HL-60/S4 (cell line): ENCODE data around the gene GPR108.
"Not testable (repeated sequence)": the region's sequence is repeated elsewhere in the genome, so short reads cannot be mapped to it uniquely, and the experiment has no call there.

Experiments used
- in situ Hi-C: fragments of 300-500 bp; cut with MboI; formaldehyde crosslinking; loops from 2 replicates; pipeline ENCODE4 v1.14.3; 2022; ENCODE audit warnings: low sequenced_read_pairs

Gene GPR108

GRCh38 chr19:6761053-6761676 is 23.8 kb upstream of the GPR108 start:
- in situ Hi-C loops = no loop called here

GRCh38 chr19:6760606-6761005 is 23.2 kb upstream of the GPR108 start:
- in situ Hi-C loops = no loop called here

DNA sequence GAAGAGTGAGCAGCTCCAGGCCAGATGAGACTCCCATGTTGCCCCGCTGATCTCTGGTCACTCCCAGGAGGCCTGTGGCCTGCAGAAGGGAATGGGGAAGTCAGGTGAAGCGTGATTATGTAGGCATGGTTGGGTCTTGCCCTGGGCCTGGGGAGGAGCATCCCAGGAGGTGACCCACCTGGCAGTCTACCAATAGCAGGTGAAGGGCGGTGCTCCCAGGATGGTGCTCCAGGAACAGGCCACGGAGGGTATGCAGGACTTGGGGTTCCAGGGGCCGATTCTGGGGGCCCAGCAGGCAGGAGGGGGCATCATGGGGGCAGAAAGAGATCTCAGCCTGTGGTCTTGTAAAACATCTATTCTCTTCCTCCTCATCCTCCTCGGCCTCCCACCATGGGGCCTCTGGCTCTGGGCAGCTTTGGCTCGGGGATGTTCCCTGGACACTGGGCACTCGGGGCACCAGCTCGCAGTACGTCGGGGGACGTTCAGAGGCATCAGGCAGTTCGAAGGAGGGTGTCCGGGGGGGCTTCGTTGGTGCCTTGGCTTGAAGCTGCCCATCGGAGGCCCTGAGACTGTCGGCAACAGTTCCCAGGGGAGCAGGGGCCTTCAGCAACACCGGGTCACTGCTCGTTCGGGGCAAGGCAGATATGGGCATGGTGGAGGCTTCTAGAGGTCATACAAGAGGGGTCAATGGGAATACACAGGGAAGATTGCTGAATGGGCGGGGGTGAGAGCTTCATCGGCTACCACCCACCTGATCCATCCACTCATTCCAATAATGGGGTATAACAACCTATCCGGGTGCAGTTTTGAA is 17.5 kb upstream of the GPR108 start:
- in situ Hi-C loops = no loop called here

DNA sequence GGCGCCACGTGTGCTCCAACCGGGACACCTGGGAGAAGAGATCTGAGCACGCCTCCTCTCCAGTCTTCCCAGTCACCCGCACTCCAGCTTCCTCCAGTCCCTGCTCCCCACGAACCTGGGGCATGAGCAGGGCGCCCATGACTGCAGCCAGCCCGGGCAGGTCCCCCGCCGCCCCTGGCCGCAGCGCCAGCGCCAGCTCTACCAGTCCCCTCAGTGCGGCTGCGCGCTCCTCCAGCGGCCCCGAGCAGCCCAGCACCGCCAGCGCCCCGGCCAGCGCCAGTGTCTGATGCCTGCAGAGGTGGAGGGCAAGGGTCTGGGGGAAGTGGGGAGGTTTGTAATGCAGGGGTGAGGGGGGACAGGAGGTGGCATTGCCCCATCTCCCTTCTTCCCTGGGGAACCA is 16.8 kb upstream of the GPR108 start:
- in situ Hi-C loops = no loop called here

DNA sequence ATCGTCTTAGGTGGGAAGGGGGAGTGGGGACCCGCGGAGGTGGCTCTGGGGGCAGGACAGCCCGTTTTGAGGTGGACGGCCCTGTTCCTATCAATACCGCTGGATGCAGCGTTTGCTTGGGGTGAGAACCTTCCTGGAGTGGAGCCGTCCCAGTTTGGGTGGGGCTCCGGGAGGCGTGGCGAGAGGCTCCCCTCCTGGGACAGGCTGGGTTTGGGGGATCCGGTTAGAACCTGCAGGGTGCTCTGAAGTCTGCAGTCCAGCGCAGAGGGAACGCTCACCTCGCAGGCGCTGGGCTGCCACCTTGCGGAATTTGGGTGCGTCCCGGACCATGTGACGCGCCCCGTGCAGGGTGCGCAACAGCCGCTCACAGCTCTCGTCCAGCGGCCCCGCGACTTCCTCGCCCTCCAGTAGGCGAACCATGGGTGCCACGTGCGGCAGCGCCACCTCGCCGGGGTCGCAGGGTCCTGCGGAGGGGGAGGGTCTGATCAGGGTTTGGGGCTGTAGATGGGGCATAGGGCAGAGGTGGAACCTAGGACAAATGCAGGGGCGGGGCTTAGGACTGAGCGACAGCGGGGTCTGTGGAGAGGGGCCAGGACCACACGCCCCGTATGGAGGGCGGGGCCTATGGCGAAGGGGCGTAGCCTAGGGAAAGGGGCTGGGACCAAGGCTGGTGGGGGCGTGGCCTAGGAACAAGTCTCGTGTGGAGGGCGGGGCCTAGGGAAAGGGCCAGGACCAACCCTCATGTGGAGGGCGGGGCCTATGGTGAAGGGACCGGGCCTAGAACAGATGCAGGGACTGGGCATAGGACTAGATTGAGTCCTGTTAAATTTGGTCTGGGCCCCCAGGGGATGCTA is 16.0 kb upstream of the GPR108 start:
- in situ Hi-C loops = no loop called here

- in situ Hi-C loops = no loop called here
Measured at GRCh38 chr19:6752256-6753177, 15.1 kb upstream of the GPR108 start.

DNA sequence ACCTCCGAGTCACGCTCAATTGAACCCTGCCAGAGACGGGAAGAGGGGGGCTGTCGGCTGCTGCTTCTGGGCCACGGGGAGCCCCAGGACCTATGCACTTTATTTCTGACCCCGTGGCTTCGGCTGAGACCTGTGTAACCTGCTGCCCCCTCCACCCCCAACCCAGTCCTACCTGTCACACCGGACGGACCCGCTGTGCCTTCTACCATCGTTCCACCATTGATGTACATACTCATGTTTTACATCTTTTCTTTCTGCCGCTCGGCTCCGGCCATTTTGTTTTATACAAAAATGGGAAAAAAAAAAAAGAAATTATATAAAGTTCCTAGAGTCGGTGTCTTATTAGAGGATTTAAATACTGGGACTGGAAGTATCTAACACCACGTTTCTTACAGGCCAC is 13.8 kb upstream of the GPR108 start:
- in situ Hi-C loops = no loop called here

GRCh38 chr19:6750062-6750461 is 12.7 kb upstream of the GPR108 start:
- in situ Hi-C loops = no loop called here

DNA sequence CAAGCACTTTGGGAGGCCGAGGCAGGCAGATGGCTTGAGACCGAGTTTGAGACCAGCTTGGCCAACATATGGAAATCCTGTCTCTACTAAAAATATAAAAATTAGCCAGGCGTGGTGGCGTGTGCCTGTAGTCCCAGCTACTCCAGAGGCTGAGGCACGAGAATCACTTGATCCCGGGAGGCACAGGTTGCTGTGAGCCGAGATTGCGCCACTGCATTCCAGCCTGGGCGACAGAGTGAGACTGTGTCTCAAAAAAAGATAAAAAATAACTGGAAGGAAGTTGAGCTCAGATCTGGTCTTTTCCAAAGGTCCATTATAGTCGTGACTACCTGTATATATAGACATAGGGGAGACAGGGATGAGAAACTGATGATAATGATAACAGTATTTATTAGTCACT is 11.2 kb upstream of the GPR108 start:
- in situ Hi-C loops = not testable (repeated sequence)

DNA sequence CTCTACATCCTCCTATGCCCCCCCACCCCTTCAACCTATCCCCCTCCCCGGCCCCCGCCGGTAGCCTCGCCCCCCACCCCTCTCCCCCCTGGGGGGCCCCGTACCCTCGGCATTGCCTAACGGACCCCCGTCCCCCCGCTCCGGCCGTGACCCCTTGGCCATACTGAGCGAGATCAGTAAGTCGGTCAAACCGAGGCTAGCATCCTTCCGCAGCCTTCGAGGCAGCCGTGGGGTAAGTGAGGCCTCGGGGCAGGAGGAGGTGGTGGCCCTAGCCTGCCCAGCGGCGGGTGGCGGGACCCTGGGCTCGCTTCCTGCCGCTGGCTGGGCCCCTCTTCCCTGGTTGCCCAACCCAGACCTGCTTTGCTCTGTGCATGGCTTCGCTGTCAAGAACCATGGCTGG is 8.6 kb upstream of the GPR108 start:
- in situ Hi-C loops = no loop called here

DNA sequence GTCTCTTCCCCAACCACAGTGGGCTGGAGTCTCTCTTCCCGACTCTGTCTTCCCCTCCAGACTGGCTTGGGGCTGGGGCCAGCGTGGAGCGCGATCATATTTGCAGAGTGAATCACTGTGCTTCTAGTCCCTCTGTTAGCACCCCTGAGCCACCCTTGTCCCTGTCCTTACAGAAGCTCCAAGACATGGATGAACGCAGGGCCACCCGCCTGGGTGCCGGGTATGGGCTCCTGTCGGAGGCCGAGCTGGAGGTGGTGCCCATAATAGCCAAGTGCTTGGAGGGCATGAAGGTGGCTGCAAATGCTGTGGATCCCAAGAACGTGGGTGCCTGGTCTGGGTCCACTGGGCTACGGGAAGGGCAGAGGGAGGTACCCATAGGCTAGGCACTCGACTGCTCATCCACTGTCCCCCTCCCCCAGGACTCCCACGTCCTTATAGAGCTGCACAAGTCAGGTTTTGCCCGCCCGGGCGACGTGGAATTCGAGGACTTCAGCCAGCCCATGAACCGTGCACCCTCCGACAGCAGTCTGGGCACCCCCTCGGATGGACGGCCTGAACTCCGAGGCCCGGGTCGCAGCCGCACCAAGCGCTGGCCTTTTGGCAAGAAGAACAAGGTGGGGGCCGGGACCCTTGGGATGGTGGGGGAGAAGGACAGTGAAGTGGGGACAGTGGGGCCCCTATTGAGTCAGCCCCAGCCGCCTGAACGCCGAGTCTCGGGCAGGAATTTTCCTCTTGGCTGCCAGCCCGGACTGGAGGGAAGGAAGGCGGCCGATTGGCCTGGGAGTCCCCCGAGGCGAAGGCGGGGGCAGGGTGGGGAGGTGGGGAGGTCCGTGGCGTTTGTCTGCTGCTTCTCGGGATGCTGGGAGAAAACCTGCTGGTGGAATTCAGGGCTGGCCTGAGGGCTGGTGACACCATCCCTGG is 7.3 kb upstream of the GPR108 start:
- in situ Hi-C loops = no loop called here

GRCh38 chr19:6743714-6744380 is 6.5 kb upstream of the GPR108 start:
- in situ Hi-C loops = no loop called here

GRCh38 chr19:6743066-6743465 is 5.7 kb upstream of the GPR108 start:
- in situ Hi-C loops = no loop called here

GRCh38 chr19:6740589-6741343 is 3.4 kb upstream of the GPR108 start:
- in situ Hi-C loops = no loop called here

- in situ Hi-C loops = no loop called here
Measured at GRCh38 chr19:6739883-6740588, 2.7 kb upstream of the GPR108 start.

DNA sequence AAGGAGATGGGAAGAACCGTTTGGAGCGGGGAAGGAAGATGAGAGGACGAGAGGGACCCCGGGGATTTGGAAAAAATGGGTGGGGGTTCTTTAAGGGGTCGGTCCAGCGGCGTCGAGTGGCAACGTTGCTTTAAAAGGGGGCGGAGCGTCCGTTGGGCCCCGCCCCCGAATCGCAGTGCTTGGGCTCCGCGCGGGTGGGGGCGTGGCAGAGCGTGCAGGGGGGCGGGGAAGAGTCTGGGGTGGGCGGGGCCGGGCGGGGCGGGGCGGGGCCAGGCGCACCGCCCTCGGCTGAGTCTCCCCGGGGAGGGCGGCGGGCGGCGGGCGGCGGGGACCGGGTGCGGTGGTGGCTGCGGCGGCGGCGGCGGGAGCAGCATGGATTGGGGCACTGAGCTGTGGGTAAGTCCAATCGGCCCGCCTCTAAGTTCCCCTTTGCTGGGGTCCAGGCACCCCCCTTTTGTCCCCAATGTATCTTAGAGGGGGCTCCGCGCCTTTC is 2.1 kb upstream of the GPR108 start, which contains the start of gene TRIP10:
Gene TRIP10, plus strand, starts transcription at position 291 of the 493 bp plus-strand sequence. Its CDS starts 82 bp downstream, at position 373.
- in situ Hi-C loops = no loop called here

DNA sequence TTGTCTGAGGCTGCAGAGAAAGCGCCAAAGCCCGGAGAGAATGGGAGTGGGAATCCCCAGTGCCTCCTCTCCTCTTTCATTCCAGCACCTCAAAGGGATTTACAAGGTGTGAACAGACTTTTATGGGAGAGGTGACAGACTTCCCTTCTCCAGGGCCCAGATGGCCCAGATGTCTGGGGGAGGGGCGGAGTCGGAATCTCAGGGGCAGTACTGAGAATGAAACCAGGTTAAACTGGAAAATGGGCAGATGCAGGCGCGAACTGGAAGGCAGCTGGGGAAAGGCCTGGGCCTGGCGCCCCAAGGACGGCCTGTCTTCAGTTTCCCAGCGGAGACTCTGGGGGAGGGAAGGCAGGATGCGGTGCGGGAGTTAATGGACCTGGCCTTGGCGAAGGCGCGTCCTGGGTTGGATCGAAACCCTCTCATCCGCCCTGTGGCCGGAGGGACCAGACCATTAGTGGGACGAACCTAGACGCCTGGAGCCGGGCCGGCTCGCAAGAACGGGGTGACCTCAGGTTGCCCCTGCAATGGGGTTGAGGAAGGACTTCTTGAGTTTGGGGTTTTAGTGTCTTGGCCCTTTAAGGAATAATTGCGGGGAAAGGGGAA is 1.5 kb upstream of the GPR108 start:
- in situ Hi-C loops = no loop called here
